AG04450 (cell line): ENCODE results near the gene LCN15. TPM values are rescaled to one million over a fixed set of nuclear protein-coding genes. Genes with fewer than 3 reads are reported as not detected.

Experiments used
- CTCF ChIA-PET: fragments of 300-600, 350-600 bp; formaldehyde crosslinking; extraction: SDS; loops from one replicate; lab custom pipeline; 2022; ENCODE audit warnings: antibody characterized with exemption, inconsistent platforms; lab: Charles Lee
- POLR2A ChIA-PET: fragments of 350-600 bp; formaldehyde crosslinking; extraction: SDS; loops from one replicate; lab custom pipeline; 2021; ENCODE audit warnings: antibody characterized with exemption, inconsistent platforms; lab: Yijun Ruan, JAX
- DNase-seq: peaks from one replicate; pipeline ENCODE4 v3.0.0-alpha.2; 2011; ENCODE audit warnings: low read depth, low spot score
- H3K27ac ChIP-seq: one replicate; pipeline ENCODE4 v1.5.1; 2012; ENCODE audit warnings: low read depth, low read length, control low read depth
- H3K27me3 ChIP-seq: one replicate; pipeline ENCODE4 v1.6.0; 2012; ENCODE audit warnings: low read length; ENCODE audit not compliant: control insufficient read depth, insufficient read depth
- H3K4me3 ChIP-seq: 2 replicates; pipeline ENCODE4 v1.5.1; 2011; ENCODE audit warnings: mild to moderate bottlenecking, low read depth, low read length, control low read depth
- H3K9me3 ChIP-seq: 2 replicates; pipeline ENCODE4 v1.5.1; 2012; ENCODE audit warnings: low read length; ENCODE audit not compliant: control insufficient read depth, insufficient read depth
- CTCF ChIP-seq: IDR thresholded peaks from 2 replicates; pipeline ENCODE4 v1.5.1; 2011; ENCODE audit warnings: low read depth, low read length, control low read depth, inconsistent platforms
- polyA plus RNA-seq: library from polyadenylated mRNA; depleted of rRNA; stranded (reverse); fragments of >200 nt; gene quantifications from 2 replicates; pipeline ENCODE4 v1.2.3, GENCODE V29; 2011

The LCN15 gene
- polyA plus RNA-seq, 1 experiment, result not detected

GRCh38 chr9:136722969-136723356 lies 41.4 kb downstream of the LCN15 start:
- POLR2A ChIA-PET, result no interaction called here
- H3K27me3 ChIP-seq, result no peaks in the 10 kb centered on the region
- CTCF ChIA-PET, result no interaction called here
- no peak overlapping the region for H3K4me3 ChIP-seq
- no peak overlapping the region for H3K27ac ChIP-seq
- TF ChIP-seq CTCF, result no peak
- no peak for DNase-seq
- no peaks in the 10 kb centered on the region; the same call in 1 of the 2 replicates for H3K9me3 ChIP-seq

- Histone ChIP-seq H3K9me3 (no peaks in the 10 kb centered on the region; the same call in 1 of the 2 replicates), H3K27me3 (no peaks in the 10 kb centered on the region), H3K27ac (no peak overlapping the region), H3K4me3 (no peak overlapping the region)
- no peak for TF ChIP-seq CTCF
- DNase-seq, result no peak
- ChIA-PET CTCF (no interaction called here), POLR2A (no interaction called here)
Observed at GRCh38 chr9:136722093-136722968, 42.0 kb downstream of the LCN15 start.

- POLR2A ChIA-PET, result interaction anchor here (1.2 kb wide), 1 partner anchor 13 kb away, joined by 4 read pairs; no protein-coding TSS in a partner anchor
- DNase-seq, result no peak
- CTCF ChIA-PET, result no interaction called here
- H3K27ac ChIP-seq, result no peak overlapping the region
- no peaks in the 10 kb centered on the region; the same call in 1 of the 2 replicates for H3K9me3 ChIP-seq
- no peaks in the 10 kb centered on the region for H3K27me3 ChIP-seq
- H3K4me3 ChIP-seq, result no peak overlapping the region
- no peak for TF ChIP-seq CTCF
Observed at GRCh38 chr9:136721339-136722092, 42.8 kb downstream of the LCN15 start.

GRCh38 chr9:136720898-136721338 lies 43.4 kb downstream of the LCN15 start:
- Histone ChIP-seq H3K27ac (no peak overlapping the region), H3K9me3 (no peaks in the 10 kb centered on the region; the same call in 1 of the 2 replicates), H3K4me3 (no peak overlapping the region), H3K27me3 (no peaks in the 10 kb centered on the region)
- TF ChIP-seq CTCF, result no peak
- POLR2A ChIA-PET, result interaction anchor here (1.2 kb wide), 2 partner anchors 8 to 13 kb away, joined by 4 to 7 read pairs; no protein-coding TSS in a partner anchor
- DNase-seq, result no peak
- CTCF ChIA-PET, result interaction anchor here (1.8 kb wide), 1 partner anchor 8 kb away, joined by 7 read pairs; no protein-coding TSS in a partner anchor
